GM11168 (cell line): ENCODE results near the gene NIF3L1.

Source experiments
- in situ Hi-C: fragments of 300-500 bp; cut with MboI; formaldehyde crosslinking; loops from one replicate; pipeline ENCODE4 v1.12.0; 2022; ENCODE audit warnings: low sequenced_read_pairs; ENCODE audit not compliant: unreplicated experiment

NIF3L1 gene

GRCh38 chr2:200950378-200950777 lies 61.2 kb downstream of the NIF3L1 start:
- in situ Hi-C loops: no loop called here
